CD4-positive, alpha-beta T cell treated with Interleukin-17A for 1 hour (primary cell): ENCODE data around the gene CDKN2A.
A peak's percentile ranks its signal among the peaks of the same experiment; 100 is the strongest.

Source experiments
- DNase-seq: peaks from one replicate; pipeline ENCODE4 v3.0.0-alpha.2; 2020

The CDKN2A gene

GRCh38 chr9:22005702-22006606 lies 11.8 kb upstream of the CDKN2A start:
- DNase-seq, result no peak

- DNase-seq, result peak; percentile 42
These were observed 11.0 kb upstream of the CDKN2A start for GRCh38 chr9:22005021-22005701.

DNA sequence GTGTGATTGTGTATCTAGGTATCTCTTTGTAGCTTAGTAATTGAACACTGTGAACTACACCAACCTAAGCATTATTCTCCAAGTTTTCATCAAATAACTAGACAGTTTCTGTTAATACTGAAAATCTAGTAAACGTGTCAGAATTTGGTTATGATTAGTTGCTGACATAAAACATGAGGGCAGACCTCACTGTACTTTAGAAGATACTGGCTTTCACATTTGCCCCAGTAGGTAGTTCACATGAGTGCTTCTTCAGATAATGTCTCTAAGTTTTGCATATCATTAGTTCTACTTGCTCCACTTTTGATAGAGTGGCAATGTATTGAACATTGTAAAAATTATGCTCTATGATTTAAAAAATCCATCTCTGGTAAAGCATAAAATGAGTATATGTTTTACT lies 7.8 kb upstream of the CDKN2A start:
- DNase-seq, result no peak

GRCh38 chr9:21998026-21998425 lies 3.8 kb upstream of the CDKN2A start:
- no peak for DNase-seq

- DNase-seq, result no peak
These were observed 3.3 kb upstream of the CDKN2A start for GRCh38 chr9:21997480-21997879.

- DNase-seq, result no peak
These were observed 2.7 kb upstream of the CDKN2A start for GRCh38 chr9:21996858-21997257.

- no peak for DNase-seq
These were observed 2.2 kb upstream of the CDKN2A start for GRCh38 chr9:21996438-21996837.

DNA sequence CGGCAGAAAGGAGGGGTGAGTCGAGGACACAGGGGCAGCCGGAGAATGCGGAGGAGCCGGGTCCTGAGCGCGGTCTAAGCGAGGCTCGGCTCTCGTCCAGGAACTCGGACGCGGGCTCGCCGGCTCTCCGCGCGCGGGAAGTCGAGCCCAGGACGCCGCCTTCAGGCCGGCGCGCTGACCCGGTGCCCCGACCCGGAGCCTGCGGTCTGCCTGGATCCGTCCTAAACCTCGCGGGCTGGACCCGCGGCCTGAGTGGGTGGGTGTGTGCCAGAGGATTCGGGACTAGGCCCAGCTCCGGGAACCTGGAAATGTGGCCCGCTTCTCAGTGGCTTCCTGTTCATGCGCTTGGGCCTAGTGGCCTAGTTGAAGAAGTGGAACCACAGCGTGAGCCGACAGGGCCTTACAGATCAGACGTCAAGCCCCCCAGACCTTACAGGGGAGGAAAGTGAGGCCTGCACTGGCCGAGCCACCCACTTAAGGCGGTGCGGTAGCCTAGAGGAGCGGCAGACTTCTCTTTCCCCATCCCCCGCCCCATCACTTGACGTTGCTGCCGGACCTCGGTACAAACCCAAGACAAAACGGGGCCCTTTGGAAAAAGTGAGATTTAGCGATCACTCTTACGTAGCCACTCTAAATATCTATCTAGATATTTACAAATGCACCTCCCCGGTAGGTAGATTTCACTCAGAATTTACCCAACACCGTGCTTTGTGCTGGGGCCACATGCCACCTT lies 1.6 kb upstream of the CDKN2A start:
- peak; percentile 32 for DNase-seq

GRCh38 chr9:21995006-21995665 lies 944 bp upstream of the CDKN2A start:
- DNase-seq, result peak; percentile 89

GRCh38 chr9:21994556-21995005 lies 389 bp upstream of the CDKN2A start, which contains the start of gene CDKN2B-AS1:
CDKN2B-AS1 (plus strand) TSS chr9:21994791.
- peak; percentile 62 for DNase-seq

- no peak for DNase-seq
These were observed 1.2 kb downstream of the CDKN2A start for GRCh38 chr9:21993007-21993406.

DNA sequence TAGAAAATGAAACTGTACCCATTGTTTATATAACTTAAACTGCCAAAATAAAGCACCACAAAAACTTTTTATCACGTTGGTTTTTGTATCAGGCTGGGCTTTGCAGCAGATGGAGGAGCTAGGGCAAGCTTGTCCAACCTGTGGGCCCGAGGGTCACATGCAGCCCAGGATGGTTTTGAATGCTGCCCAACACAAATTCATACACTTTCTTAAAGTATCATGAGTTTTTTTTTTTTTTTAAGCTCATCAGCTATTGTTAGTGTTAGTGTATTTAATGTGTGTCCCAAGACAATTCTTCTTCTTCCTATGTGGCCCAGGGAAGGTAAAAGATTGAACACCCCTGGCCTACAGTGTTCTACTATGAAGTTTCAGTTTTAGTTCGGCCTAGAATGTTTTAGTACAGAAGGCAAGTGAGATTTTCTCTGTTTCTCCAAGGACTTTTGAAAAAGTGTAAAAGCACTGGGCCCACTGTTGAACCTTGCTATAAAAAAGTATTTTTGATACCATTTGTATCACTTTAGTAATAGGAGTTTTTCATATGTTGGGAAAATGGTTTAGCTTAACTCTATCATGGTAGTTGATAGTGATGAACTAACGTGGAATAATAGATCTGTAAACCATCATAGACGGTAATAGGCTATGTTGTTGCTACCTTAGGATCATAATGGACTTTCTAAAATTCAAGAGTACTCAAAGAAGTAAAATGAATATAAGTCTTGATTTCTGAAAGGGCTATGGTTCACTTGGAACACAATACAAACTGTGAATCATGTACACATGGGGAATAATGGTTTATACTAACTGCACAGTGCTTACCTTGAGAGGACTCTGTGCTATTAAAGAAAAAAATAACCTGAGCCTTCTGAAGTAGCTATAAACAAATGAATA lies 2.9 kb downstream of the CDKN2A start:
- DNase-seq, result no peak

GRCh38 chr9:21989440-21990189 lies 4.6 kb downstream of the CDKN2A start:
- DNase-seq, result no peak

GRCh38 chr9:21988056-21988990 lies 5.9 kb downstream of the CDKN2A start:
- DNase-seq, result no peak

DNA sequence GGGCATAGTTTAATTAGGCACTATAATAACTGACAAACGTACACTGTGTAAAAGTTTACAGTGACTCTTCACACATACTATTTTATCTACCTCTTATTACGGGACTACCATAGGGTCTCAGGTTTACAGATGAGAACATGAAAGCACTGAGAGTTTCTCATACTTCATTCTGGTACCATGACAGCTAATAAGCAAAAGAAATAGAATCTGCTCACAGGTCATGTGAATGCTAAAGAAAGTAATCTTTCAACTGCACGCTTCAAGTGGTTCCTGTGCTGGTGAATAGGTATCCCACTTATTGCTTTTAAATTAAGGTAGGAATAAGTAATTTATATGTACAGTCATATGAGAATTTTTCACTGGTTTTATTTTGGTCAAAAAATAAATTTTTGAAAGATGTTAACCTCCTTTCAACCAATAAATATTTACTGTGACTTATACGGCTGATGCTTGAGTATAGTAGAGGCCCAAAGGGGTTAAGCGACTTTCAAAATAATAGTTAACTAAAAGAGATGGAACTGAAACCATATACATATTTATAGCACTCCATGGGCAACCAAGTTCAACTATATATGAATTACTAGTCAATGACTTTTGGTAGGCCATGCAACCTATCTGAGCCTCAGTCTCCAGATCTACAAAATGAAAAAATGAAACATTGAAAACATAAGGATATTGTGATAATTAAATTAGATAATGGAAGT lies 8.1 kb downstream of the CDKN2A start:
- no peak for DNase-seq

GRCh38 chr9:21984101-21984500 lies 10.1 kb downstream of the CDKN2A start:
- DNase-seq, result no peak

DNA sequence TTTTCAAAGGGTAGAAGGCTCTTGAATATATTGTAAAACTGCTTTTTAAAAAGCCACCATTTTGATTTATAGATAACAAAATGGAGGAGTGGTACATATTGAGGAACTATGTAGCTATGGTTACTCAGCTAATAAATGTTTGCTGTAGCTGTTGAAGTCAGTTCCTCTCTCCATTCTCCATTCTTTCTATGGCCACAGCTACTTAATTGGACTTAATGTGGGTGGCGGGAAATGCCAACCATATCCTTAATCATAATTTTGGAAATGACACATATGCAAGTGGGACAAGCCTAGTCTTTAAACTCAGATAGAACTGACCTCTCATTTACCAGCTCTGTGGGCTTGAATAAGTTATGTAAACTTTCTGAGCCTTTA lies 10.6 kb downstream of the CDKN2A start:
- no peak for DNase-seq

DNA sequence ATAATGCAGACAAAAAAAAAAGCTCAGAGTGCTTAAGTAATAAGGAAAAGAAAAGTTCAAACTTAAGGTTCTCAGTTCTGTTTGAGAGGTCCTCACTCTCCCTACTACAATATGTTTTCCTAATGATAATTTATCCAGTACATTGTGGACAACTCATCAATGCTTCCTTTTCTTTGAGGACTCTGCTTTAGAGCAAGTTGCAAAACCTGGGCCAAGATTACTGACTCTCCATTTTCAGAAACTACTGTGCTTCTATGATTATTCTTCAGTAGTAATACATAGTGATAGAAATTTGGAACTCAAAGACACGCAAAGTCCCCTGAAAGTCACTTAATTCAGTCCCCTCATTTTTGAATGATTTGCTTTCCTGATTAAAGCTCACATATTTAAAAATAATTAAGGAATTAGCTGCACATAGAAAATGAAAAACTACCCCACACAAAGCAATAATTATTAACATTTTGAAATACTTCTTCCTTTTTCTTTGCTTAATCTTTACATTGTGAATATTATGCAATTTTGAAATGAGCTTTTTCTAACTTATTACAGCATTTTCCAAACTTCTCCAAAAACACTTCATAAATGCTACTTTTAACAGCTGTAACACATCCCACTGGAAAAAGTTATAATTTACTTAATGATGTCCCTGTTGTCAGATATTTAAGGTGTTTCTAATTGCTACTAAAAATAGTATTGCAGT lies 11.2 kb downstream of the CDKN2A start:
- no peak for DNase-seq

DNA sequence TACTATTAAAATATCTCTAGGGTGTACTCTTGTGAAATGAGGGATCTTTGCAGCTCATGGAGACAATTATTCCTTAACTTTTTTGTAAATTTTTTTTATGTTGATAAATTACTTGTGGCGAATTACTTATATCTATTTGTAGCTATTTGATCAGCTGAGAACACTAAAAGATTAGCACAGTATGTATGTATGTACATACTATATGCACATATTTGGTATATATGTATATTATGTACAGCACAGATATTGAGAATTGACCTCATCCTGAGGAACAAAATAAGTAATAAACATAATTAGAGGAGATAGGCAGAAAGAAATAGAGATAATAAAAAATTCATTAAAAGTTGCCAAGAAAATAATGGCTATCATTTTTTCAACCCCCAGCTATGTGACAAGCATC lies 11.8 kb downstream of the CDKN2A start:
- DNase-seq, result no peak
